Measurements from ENCODE around the gene ASCC1.
"Not testable (repeated sequence)": the region's sequence is repeated elsewhere in the genome, so short reads cannot be mapped to it uniquely, and the experiment has no call there.

Gene ASCC1

GRCh38 chr10:72219235-72219814 is 3.2 kb upstream of the ASCC1 start:
- DNase-seq (ENCODE audit: low read depth in 2 of 2), result no peak

GRCh38 chr10:72218726-72219125 is 2.6 kb upstream of the ASCC1 start:
- DNase-seq (ENCODE audit: low read depth in 2 of 2), result no peak

- no peak for DNase-seq (ENCODE audit: low read depth in 2 of 2)
These were observed 2.2 kb upstream of the ASCC1 start for GRCh38 chr10:72218325-72218724.

GRCh38 chr10:72211832-72212231 is 4.2 kb downstream of the ASCC1 start:
- not testable (repeated sequence) for DNase-seq (ENCODE audit: low read depth in 2 of 2)

- DNase-seq (ENCODE audit: low read depth in 2 of 2), result not testable (repeated sequence)
These were observed 4.7 kb downstream of the ASCC1 start for GRCh38 chr10:72211381-72211780.

GRCh38 chr10:72208526-72208925 is 7.5 kb downstream of the ASCC1 start:
- not testable (repeated sequence) for DNase-seq (ENCODE audit: low read depth in 2 of 2)

- DNase-seq (ENCODE audit: low read depth in 2 of 2), result no peak
These were observed 9.4 kb downstream of the ASCC1 start for GRCh38 chr10:72206511-72207229.

GRCh38 chr10:72204724-72205123 is 11.4 kb downstream of the ASCC1 start:
- no peak for DNase-seq (ENCODE audit: low read depth in 2 of 2)

GRCh38 chr10:72204296-72204695 is 11.8 kb downstream of the ASCC1 start:
- DNase-seq (ENCODE audit: low read depth in 2 of 2), result no peak

GRCh38 chr10:72201293-72201692 is 14.8 kb downstream of the ASCC1 start:
- DNase-seq (ENCODE audit: low read depth in 2 of 2), result no peak

- DNase-seq (ENCODE audit: low read depth in 2 of 2), result no peak
These were observed 15.2 kb downstream of the ASCC1 start for GRCh38 chr10:72200883-72201282.

- no peak for DNase-seq (ENCODE audit: low read depth in 2 of 2)
These were observed 21.1 kb downstream of the ASCC1 start for GRCh38 chr10:72194949-72195348.

GRCh38 chr10:72186982-72187330 is 29.1 kb downstream of the ASCC1 start:
- DNase-seq (ENCODE audit: low read depth in 2 of 2), result no peak

- DNase-seq (ENCODE audit: low read depth in 2 of 2), result no peak
These were observed 29.7 kb downstream of the ASCC1 start for GRCh38 chr10:72186258-72186981.

- DNase-seq (ENCODE audit: low read depth in 2 of 2), result no peak
These were observed 31.9 kb downstream of the ASCC1 start for GRCh38 chr10:72184156-72184555.

- DNase-seq (ENCODE audit: low read depth in 2 of 2), result no peak
These were observed 38.6 kb downstream of the ASCC1 start for GRCh38 chr10:72177454-72177853.

- DNase-seq (ENCODE audit: low read depth in 2 of 2), result no peak
These were observed 39.4 kb downstream of the ASCC1 start for GRCh38 chr10:72176701-72177100.

GRCh38 chr10:72175149-72175548 is 40.9 kb downstream of the ASCC1 start:
- no peak for DNase-seq (ENCODE audit: low read depth in 2 of 2)

- no peak for DNase-seq (ENCODE audit: low read depth in 2 of 2)
These were observed 41.8 kb downstream of the ASCC1 start for GRCh38 chr10:72174297-72174662.

GRCh38 chr10:72173619-72174296 is 42.3 kb downstream of the ASCC1 start:
- no peak for DNase-seq (ENCODE audit: low read depth in 2 of 2)

- DNase-seq (ENCODE audit: low read depth in 2 of 2), result no peak
These were observed 42.8 kb downstream of the ASCC1 start for GRCh38 chr10:72173262-72173618.

- DNase-seq (ENCODE audit: low read depth in 2 of 2), result no peak
These were observed 44.9 kb downstream of the ASCC1 start for GRCh38 chr10:72171175-72171630.

GRCh38 chr10:72170733-72171132 is 45.3 kb downstream of the ASCC1 start:
- no peak for DNase-seq (ENCODE audit: low read depth in 2 of 2)

Data from stimulated activated CD4-positive, alpha-beta T cell treated with anti-CD3 and anti-CD28 coated beads, Interleukin-4, amount 100 ng/mL, for 48 hours (primary cell).